Esophagus (tissue), 2 donors: Measurements from ENCODE around the gene RAB40B. TPM values are rescaled to one million over a fixed set of nuclear protein-coding genes. Genes with fewer than 3 reads are reported as not detected.

ENCODE experiments used
- H3K27ac ChIP-seq, 2 donors: one replicate each; pipeline ENCODE4 v1.5.1; 2013; ENCODE audit warnings: low read depth in 2 of 2, mild to moderate bottlenecking in 2 of 2, inconsistent platforms in 1 of 2, low read length in 1 of 2, moderate library complexity in 1 of 2
- H3K27me3 ChIP-seq, 2 donors: one replicate each; pipeline ENCODE4 v1.6.1; 2013; ENCODE audit warnings: low read length in 2 of 2, control low read depth in 1 of 2, mild to moderate bottlenecking in 1 of 2; ENCODE audit not compliant: insufficient read depth in 2 of 2, control insufficient read depth in 1 of 2
- H3K36me3 ChIP-seq, 2 donors: one replicate each; pipeline ENCODE4 v1.6.1; 2013; ENCODE audit warnings: low read length in 1 of 2; ENCODE audit not compliant: control insufficient read depth in 2 of 2, insufficient read depth in 2 of 2
- H3K4me1 ChIP-seq, 2 donors: one replicate each; pipeline ENCODE4 v1.6.1; 2013; ENCODE audit warnings: low read length in 1 of 2; ENCODE audit not compliant: control insufficient read depth in 2 of 2, insufficient read depth in 2 of 2
- H3K4me3 ChIP-seq, 2 donors: one replicate each; pipeline ENCODE4 v1.5.1; 2013; ENCODE audit warnings: low read length in 2 of 2, mild to moderate bottlenecking in 2 of 2, low read depth in 1 of 2, moderate library complexity in 1 of 2
- H3K9me3 ChIP-seq, 2 donors: one replicate each; pipeline ENCODE4 v1.6.1; 2013; ENCODE audit warnings: mild to moderate bottlenecking in 2 of 2, low read depth in 1 of 2, low read length in 1 of 2, moderate library complexity in 1 of 2; ENCODE audit not compliant: control insufficient read depth in 2 of 2, insufficient read depth in 1 of 2
- WGBS, 2 donors: extraction: QIAGEN DNeasy Blood & Tissue Kit; methylation state at CpG; one replicate each; pipeline ENCODE4 v1.1.7; 2013; 5-methylcytosine and 5-hydroxymethylcytosine counted together
- polyA plus RNA-seq, 2 donors: library from polyadenylated mRNA; stranded (reverse); fragments of 200-250 nt; gene quantifications; one replicate each; pipeline ENCODE4 v1.2.3, GENCODE V29; 2013
- donor health status: healthy with polysubstance abuse.
- donor health status: Bipolar disorder and iron deficiency.

The RAB40B gene
- polyA plus RNA-seq, 2 donors, result 9.3 to 9.7 TPM

DNA sequence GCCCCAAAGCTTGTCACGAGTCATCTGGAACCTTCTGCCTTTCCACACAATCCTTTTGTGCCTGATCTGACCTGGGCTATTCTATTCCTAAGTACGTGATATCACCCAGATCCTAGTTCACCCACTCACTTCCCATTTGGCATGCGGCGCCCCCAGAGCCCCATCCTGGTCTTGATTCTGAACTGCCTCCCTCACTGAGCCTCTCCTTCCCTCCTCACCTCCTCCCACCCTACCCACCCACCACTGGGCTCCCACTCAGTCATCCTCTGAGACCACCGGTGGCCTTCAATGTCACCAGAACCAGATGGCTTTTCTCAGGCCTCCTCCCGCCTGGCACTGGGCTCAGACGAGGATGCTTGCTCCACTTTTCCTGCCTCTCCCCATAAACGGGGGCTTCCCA, 68.8 kb downstream of the RAB40B start:
- Histone ChIP-seq H3K36me3 (peaks cover 6 to 33% of the 10 kb centered on the region in 2 donors), H3K27me3 (no peaks in the 10 kb centered on the region), H3K9me3 (no peaks in the 10 kb centered on the region), H3K4me1 (peaks cover 0 to 4% of the 10 kb centered on the region in 2 donors), H3K27ac (peak overlapping the region in 1 of 2 donors; percentile 1), H3K4me3 (no peak overlapping the region)
- 85 to 88% methylated on average over 8 of the region's 8 CpGs for WGBS, 2 donors

DNA sequence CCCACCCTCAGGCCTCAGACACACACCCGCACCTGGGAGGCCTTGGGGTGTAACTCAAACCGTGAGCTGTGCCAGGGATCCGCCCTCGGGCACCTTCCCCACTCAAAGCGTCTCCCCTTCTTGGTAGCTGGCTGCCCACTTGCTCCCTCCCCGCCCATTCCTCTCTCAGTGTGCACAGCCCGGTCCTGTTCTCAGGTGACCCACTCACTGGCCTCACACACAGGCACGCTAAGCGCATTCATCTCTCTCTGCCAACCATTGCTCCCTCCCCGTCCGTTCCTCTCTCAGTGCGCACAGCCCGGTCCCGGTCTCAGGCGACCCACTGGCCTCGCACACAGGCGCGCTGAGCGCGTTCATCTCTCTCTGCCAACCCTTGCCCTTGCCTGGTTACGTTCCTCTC, 71.1 kb downstream of the RAB40B start:
- no peak overlapping the region for H3K27ac ChIP-seq

DNA sequence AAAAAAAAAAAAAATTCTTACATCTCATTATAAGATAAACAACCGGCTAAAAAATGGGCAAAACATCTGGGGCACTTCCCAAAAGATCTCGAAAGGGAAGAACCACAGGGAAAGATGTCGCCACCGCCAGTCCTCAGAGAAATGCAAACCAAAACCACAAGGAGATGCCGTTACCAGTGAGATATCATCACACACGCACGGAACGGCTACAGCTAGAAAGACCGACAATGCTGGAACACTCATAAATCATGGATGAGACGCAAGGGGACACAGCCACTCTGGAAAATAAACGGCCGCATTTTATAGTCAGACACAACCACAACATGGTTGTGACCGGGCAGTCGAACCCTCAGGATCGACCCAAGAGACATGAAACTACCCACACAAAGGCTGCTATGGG, 74.8 kb downstream of the RAB40B start:
- Histone ChIP-seq H3K27me3 (no peaks in the 10 kb centered on the region), H3K9me3 (no peaks in the 10 kb centered on the region), H3K36me3 (peaks cover 9 to 48% of the 10 kb centered on the region in 2 donors), H3K4me1 (peaks cover 0 to 4% of the 10 kb centered on the region in 2 donors), H3K4me3 (no peak overlapping the region), H3K27ac (no peak overlapping the region)
- 87 to 88% methylated on average over 15 of the region's 15 CpGs for WGBS, 2 donors

More for the DNA sequence above, 71.1 kb downstream of the RAB40B start:
- peaks cover 0 to 4% of the 10 kb centered on the region in 2 donors for H3K4me1 ChIP-seq
- WGBS, 2 donors, result 70 to 77% methylated on average over 21 of the region's 21 CpGs
- H3K27me3 ChIP-seq, result no peaks in the 10 kb centered on the region
- no peak overlapping the region for H3K4me3 ChIP-seq
- H3K36me3 ChIP-seq, result peaks cover 3 to 38% of the 10 kb centered on the region in 2 donors
- no peaks in the 10 kb centered on the region for H3K9me3 ChIP-seq

DNA sequence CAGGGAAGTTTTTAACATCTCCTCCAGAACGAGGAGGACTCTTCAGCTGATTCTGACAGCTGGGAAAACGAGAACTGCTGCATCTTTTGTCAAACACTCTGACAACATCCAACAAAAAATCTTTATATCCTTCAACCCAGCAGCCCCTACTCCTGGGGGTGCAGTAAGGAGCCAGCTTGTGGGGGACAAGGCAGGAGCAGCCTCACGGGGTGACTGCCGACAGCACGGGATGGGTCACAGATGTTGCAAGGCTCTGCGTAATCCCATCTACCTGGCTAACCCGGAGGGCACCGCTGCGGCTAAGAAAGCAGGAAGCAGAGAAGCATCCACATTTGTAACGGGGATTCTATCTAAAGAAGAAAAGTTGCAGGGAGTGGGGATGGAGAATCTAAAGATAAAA, 78.9 kb downstream of the RAB40B start:
- Histone ChIP-seq H3K9me3 (no peaks in the 10 kb centered on the region), H3K27ac (no peak overlapping the region), H3K36me3 (peaks cover 11 to 59% of the 10 kb centered on the region in 2 donors), H3K27me3 (no peaks in the 10 kb centered on the region), H3K4me1 (no peaks in the 10 kb centered on the region), H3K4me3 (no peak overlapping the region)
- 86 to 89% methylated on average over 9 to 10 of the region's 10 CpGs for WGBS, 2 donors

DNA sequence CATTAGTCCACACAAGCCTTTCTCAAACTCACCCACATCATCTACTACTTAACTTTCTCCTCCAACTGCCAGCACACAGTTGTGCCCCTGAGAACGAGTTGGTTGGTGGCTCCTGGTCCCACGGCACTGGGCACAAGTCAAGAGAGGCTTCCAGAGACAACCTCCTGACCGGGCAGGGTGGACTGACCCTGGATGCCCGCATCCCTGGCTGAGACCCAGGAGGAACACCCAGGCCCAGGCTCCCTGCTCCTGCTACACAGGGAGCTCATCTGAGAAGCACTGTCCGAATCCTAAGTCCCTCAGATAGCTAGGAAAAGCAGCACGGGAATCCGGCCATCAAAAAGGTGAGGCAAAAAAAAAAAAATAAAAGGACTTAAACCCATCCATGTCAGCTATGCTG, 79.3 kb downstream of the RAB40B start:
- Histone ChIP-seq H3K4me3 (no peak overlapping the region), H3K9me3 (no peaks in the 10 kb centered on the region), H3K27me3 (no peaks in the 10 kb centered on the region), H3K36me3 (peaks cover 11 to 57% of the 10 kb centered on the region in 2 donors), H3K27ac (no peak overlapping the region), H3K4me1 (no peaks in the 10 kb centered on the region)
- WGBS, 2 donors, result 88 to 89% methylated on average over 7 of the region's 7 CpGs

DNA sequence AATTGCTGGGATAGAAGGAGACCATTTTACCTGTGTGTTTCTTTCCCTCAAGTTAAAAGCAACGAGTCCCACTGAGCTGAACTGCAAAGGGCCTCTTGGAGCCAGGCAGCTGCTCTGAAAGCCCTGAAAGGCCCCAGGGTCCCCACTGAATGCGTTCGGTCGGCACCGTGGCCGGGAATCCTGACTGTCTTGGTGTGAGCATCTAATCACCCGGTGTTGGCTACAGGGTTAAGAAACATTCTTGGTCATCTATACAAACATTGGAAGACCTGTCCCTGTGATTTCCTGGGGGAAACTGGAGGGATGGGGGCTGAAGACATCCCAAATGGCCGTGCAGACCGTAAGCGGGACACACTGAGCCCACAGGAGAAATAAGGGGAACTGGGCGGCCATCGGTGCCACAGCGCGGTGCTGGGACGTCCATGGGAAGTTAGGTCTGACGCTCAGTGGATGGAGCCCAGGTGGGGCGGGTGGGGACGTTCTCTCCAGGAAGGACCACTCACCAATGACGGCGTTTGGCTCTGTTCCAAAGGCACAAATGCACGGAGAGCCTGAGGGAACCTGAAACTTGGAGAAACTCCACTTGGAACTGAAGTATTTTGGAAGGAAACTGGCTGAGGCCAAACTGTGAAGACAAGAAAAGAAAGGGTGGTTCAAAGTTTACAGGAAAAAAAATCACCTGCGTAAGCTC, 82.3 kb downstream of the RAB40B start:
- H3K9me3 ChIP-seq, result no peaks in the 10 kb centered on the region
- WGBS, 2 donors, result 83 to 87% methylated on average over 22 of the region's 22 CpGs
- H3K27ac ChIP-seq, result no peak overlapping the region
- H3K4me3 ChIP-seq, result no peak overlapping the region
- peaks cover 0 to 10% of the 10 kb centered on the region in 2 donors for H3K4me1 ChIP-seq
- peaks cover 11 to 55% of the 10 kb centered on the region in 2 donors for H3K36me3 ChIP-seq
- no peaks in the 10 kb centered on the region for H3K27me3 ChIP-seq

DNA sequence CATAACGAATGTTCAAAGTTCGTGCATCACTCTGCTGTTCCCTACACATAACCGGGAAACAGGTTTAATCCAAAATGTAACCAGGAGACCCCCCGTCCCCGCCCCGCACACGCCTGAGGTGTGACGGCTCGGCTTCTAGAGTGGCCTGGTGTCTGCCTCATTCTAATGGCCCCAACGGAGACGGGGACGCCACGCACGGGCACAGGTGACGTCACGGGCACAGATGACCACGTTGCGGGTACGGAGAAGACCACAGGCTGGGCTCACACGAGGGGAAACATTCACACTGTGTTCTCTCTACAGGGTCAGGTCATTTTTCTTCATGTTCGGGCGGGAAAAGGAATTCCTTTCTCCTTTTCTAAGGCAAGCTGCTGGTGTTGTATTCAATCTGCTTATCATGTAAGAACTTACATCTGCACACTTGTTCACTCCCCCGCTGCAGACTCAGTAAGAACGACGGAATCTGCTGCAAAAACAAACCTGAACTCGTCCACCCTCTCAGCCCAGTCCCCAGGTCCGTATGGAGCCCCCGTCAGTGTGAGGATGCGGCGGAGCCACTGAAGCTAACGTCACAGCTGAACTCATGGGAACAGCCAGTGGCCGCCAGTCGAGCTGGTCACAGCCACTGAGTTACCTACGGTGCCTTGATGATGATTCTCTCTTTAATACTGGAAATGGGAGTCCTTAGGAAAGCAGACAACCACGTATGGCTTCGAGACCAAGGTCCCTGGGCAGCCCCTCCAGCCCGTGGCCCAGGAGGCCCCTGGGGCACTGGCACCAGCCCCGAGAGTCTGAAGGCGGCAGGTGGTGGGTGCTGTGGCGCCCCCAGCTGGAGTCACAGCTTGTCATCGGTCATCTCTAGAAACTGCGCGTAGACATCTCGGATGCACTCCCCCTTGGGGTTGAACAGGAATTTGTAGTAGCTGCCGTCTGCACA, 83.1 kb downstream of the RAB40B start:
- peaks cover 11 to 52% of the 10 kb centered on the region in 2 donors for H3K36me3 ChIP-seq
- no peaks in the 10 kb centered on the region for H3K9me3 ChIP-seq
- H3K27me3 ChIP-seq, result no peaks in the 10 kb centered on the region
- no peak overlapping the region for H3K4me3 ChIP-seq
- WGBS, 2 donors, result 91% methylated on average over 45 of the region's 45 CpGs
- peaks cover 0 to 10% of the 10 kb centered on the region in 2 donors for H3K4me1 ChIP-seq
- H3K27ac ChIP-seq, result no peak overlapping the region

DNA sequence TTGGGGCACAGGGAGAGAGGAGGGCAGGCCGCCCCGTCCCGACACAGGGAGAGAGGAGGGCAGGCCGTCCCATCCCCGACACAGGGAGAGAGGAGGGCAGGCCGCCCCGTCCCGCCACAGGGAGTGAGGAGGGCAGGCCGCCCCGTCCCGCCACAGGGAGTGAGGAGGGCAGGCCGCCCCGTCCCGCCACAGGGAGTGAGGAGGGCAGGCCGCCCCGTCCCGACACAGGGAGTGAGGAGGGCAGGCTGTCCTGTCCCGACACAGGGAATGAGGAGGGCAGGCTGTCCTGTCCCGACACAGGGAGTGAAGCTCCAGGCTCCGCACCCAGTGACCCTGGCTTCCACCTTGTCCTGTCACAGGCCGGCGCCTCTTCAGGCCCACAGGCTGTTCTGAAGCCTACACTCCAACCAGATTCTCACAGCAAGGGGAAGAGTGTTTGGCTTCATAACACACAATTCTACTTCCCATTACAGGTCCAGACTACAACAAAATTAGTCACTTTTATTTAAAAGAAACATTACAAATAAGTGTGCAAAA, 84.3 kb downstream of the RAB40B start:
- no peaks in the 10 kb centered on the region for H3K27me3 ChIP-seq
- WGBS, 2 donors, result 80 to 86% methylated on average over 10 to 22 of the region's 22 CpGs
- H3K4me1 ChIP-seq, result peaks cover 0 to 10% of the 10 kb centered on the region in 2 donors
- no peak overlapping the region for H3K4me3 ChIP-seq
- no peak overlapping the region for H3K27ac ChIP-seq
- no peaks in the 10 kb centered on the region for H3K9me3 ChIP-seq
- H3K36me3 ChIP-seq, result peaks cover 11 to 42% of the 10 kb centered on the region in 2 donors

DNA sequence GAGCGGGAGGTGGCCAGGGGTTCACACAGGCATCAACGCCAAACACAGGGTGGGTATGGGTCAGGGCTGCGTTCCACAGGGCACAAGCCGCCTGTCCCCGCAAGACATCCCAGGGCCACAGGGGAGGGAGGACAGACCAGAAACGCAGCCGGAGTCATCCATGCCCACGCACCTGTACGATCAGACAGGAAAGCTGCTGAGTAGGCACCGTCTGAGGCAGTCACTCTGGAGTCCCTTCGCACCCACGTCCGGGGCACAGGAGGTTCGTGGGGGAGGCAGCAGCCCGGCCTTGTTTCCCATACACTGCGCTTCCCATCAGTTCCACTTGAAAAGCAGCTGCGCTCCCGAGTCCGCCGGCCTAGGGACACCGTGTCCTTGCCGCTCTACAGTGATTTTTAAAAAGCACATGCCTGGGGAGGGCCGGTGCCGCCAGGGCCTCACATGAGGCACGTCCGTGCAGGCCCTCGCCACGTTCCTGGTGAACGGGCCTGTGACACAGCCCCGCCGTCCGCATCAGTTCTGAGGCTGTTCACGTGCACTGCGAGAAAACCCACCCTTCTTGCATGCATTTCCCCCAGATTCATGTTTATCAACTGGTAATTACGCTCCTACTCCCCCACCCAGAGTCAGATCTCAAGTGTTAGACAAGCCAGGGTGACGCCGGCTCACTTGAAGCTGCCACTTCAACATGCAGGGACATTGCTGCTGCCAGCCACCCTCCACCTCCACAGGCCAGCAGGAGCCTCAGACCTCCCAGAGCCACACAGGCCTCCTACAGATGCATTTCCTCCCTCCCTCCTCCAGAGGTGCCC, 85.0 kb downstream of the RAB40B start:
- H3K36me3 ChIP-seq, result peaks cover 9 to 40% of the 10 kb centered on the region in 2 donors
- H3K4me3 ChIP-seq, result no peak overlapping the region
- 64 to 74% methylated on average over 37 of the region's 37 CpGs for WGBS, 2 donors
- peaks cover 0 to 10% of the 10 kb centered on the region in 2 donors for H3K4me1 ChIP-seq
- no peaks in the 10 kb centered on the region for H3K27me3 ChIP-seq
- H3K9me3 ChIP-seq, result no peaks in the 10 kb centered on the region
- H3K27ac ChIP-seq, result no peak overlapping the region
